Measurements from ENCODE around the gene SCD5.

Gene SCD5

GRCh38 chr4:82773057-82773456 is 25.5 kb downstream of the SCD5 start:
- no peaks in the 10 kb centered on the region for H3K4me1 ChIP-seq (ENCODE audit: control insufficient read depth in 2 of 2, insufficient read depth in 2 of 2, low read length in 2 of 2)
- no peak overlapping the region for H3K27ac ChIP-seq (ENCODE audit: low read depth in 2 of 2, low read length in 2 of 2)
- H3K9ac ChIP-seq (ENCODE audit: low read depth in 1 of 2, low read length in 2 of 2) = no peak overlapping the region
- H3K9me3 ChIP-seq (ENCODE audit: control insufficient read depth in 2 of 2, low read length in 2 of 2) = no peaks in the 10 kb centered on the region
- no peak overlapping the region for H3K4me3 ChIP-seq (ENCODE audit: low read length in 2 of 2)
- no peaks in the 10 kb centered on the region for H3K36me3 ChIP-seq (ENCODE audit: control insufficient read depth in 2 of 2, insufficient read depth in 2 of 2, low read length in 2 of 2)
- H3K27me3 ChIP-seq (ENCODE audit: control insufficient read depth in 2 of 2, insufficient read depth in 2 of 2, low read length in 2 of 2) = no peaks in the 10 kb centered on the region

GRCh38 chr4:82770607-82771006 is 28.0 kb downstream of the SCD5 start:
- Histone ChIP-seq H3K27ac (ENCODE audit: low read depth in 2 of 2, low read length in 2 of 2) (no peak overlapping the region), H3K9ac (ENCODE audit: low read depth in 1 of 2, low read length in 2 of 2) (no peak overlapping the region), H3K9me3 (ENCODE audit: control insufficient read depth in 2 of 2, low read length in 2 of 2) (peaks cover 0 to 4% of the 10 kb centered on the region in 2 donors), H3K4me3 (ENCODE audit: low read length in 2 of 2) (no peak overlapping the region), H3K4me1 (ENCODE audit: control insufficient read depth in 2 of 2, insufficient read depth in 2 of 2, low read length in 2 of 2) (no peaks in the 10 kb centered on the region), H3K27me3 (ENCODE audit: control insufficient read depth in 2 of 2, insufficient read depth in 2 of 2, low read length in 2 of 2) (no peaks in the 10 kb centered on the region), H3K36me3 (ENCODE audit: control insufficient read depth in 2 of 2, insufficient read depth in 2 of 2, low read length in 2 of 2) (no peaks in the 10 kb centered on the region)

- Histone ChIP-seq H3K4me1 (ENCODE audit: control insufficient read depth in 2 of 2, insufficient read depth in 2 of 2, low read length in 2 of 2) (no peaks in the 10 kb centered on the region), H3K4me3 (ENCODE audit: low read length in 2 of 2) (no peak overlapping the region), H3K27me3 (ENCODE audit: control insufficient read depth in 2 of 2, insufficient read depth in 2 of 2, low read length in 2 of 2) (no peaks in the 10 kb centered on the region), H3K9ac (ENCODE audit: low read depth in 1 of 2, low read length in 2 of 2) (no peak overlapping the region), H3K36me3 (ENCODE audit: control insufficient read depth in 2 of 2, insufficient read depth in 2 of 2, low read length in 2 of 2) (no peaks in the 10 kb centered on the region), H3K9me3 (ENCODE audit: control insufficient read depth in 2 of 2, low read length in 2 of 2) (peaks cover 3 to 6% of the 10 kb centered on the region in 2 donors), H3K27ac (ENCODE audit: low read depth in 2 of 2, low read length in 2 of 2) (no peak overlapping the region)
Measured at GRCh38 chr4:82765134-82765533, 33.5 kb downstream of the SCD5 start.

GRCh38 chr4:82761229-82761628 is 37.4 kb downstream of the SCD5 start:
- Histone ChIP-seq H3K4me1 (ENCODE audit: control insufficient read depth in 2 of 2, insufficient read depth in 2 of 2, low read length in 2 of 2) (no peaks in the 10 kb centered on the region), H3K9ac (ENCODE audit: low read depth in 1 of 2, low read length in 2 of 2) (no peak overlapping the region), H3K27me3 (ENCODE audit: control insufficient read depth in 2 of 2, insufficient read depth in 2 of 2, low read length in 2 of 2) (no peaks in the 10 kb centered on the region), H3K4me3 (ENCODE audit: low read length in 2 of 2) (no peak overlapping the region), H3K36me3 (ENCODE audit: control insufficient read depth in 2 of 2, insufficient read depth in 2 of 2, low read length in 2 of 2) (no peaks in the 10 kb centered on the region), H3K9me3 (ENCODE audit: control insufficient read depth in 2 of 2, low read length in 2 of 2) (peaks cover 3 to 6% of the 10 kb centered on the region in 2 donors), H3K27ac (ENCODE audit: low read depth in 2 of 2, low read length in 2 of 2) (no peak overlapping the region)

DNA sequence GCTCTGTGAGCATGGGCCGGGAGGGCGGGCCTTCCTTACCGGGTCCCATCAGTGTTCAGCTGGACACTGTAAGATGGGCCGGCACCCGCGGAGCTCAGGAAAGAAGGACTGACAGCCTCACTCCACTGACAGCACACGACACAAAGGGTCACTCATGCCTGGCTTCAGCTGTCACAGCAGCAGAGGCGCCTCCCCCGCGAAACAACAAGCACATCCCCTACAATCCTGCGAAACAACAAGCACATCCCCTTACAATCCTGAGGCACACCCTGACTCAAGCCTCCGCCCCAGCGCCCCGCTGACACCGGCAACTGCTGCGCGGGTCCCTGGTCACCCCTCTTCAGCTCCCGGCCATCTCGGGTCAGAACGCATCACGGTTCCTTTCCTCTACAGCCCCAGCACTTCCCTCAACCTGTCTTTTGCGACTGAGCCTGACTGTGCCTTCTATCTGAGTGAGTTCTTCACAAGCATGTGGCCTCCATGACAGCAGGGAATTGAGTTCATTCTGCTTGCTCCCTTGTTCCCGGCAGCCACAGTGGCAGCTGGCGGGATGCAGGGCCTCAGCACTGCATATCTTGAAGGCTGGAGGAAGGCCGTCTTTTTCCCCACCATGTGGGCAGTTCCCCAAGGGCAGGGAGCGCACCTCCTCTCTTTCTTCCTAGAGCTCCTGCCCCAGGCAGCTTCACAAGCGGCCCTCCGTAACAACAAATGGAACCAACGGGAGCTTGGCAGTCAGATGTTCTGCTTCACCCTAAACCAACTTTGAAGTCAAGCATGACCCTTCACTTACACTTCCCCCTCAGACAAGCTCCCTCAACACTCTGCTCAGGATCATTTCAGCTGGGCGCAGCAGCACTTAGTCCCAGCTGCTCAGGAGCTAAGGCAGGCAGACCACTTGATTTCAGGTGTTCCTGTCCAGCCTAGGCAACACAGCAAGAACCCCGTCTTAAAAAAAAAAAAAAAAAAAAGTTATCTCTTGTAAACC is 39.6 kb downstream of the SCD5 start:
- Histone ChIP-seq H3K9me3 (ENCODE audit: control insufficient read depth in 2 of 2, low read length in 2 of 2) (no peaks in the 10 kb centered on the region), H3K36me3 (ENCODE audit: control insufficient read depth in 2 of 2, insufficient read depth in 2 of 2, low read length in 2 of 2) (no peaks in the 10 kb centered on the region), H3K9ac (ENCODE audit: low read depth in 1 of 2, low read length in 2 of 2) (no peak overlapping the region), H3K4me1 (ENCODE audit: control insufficient read depth in 2 of 2, insufficient read depth in 2 of 2, low read length in 2 of 2) (no peaks in the 10 kb centered on the region), H3K27ac (ENCODE audit: low read depth in 2 of 2, low read length in 2 of 2) (no peak overlapping the region), H3K27me3 (ENCODE audit: control insufficient read depth in 2 of 2, insufficient read depth in 2 of 2, low read length in 2 of 2) (no peaks in the 10 kb centered on the region), H3K4me3 (ENCODE audit: low read length in 2 of 2) (no peak overlapping the region)

DNA sequence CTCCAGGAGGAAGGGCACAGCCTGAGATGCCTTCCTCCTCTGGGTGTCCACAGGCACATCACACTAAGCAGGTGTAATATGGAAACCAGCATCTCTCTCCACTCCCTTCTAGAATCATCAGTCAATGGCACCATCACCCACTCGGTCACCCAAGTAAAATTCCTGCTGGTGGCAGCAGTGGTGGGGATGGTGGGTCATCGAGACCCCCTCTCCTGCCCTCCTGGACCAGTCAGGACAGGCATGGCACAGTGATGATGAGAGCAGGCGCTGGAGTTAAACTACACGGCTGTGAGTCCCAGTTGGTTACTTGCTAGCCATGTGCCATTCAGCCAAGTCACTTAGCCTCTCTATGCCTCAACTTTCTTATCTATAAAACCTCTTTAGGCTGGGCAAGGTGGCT is 42.5 kb downstream of the SCD5 start:
- H3K27me3 ChIP-seq (ENCODE audit: control insufficient read depth in 2 of 2, insufficient read depth in 2 of 2, low read length in 2 of 2) = no peaks in the 10 kb centered on the region
- no peaks in the 10 kb centered on the region for H3K4me1 ChIP-seq (ENCODE audit: control insufficient read depth in 2 of 2, insufficient read depth in 2 of 2, low read length in 2 of 2)
- H3K36me3 ChIP-seq (ENCODE audit: control insufficient read depth in 2 of 2, insufficient read depth in 2 of 2, low read length in 2 of 2) = no peaks in the 10 kb centered on the region
- H3K27ac ChIP-seq (ENCODE audit: low read depth in 2 of 2, low read length in 2 of 2) = no peak overlapping the region
- no peak overlapping the region for H3K4me3 ChIP-seq (ENCODE audit: low read length in 2 of 2)
- H3K9me3 ChIP-seq (ENCODE audit: control insufficient read depth in 2 of 2, low read length in 2 of 2) = no peaks in the 10 kb centered on the region
- H3K9ac ChIP-seq (ENCODE audit: low read depth in 1 of 2, low read length in 2 of 2) = no peak overlapping the region

- Histone ChIP-seq H3K9me3 (ENCODE audit: control insufficient read depth in 2 of 2, low read length in 2 of 2) (no peaks in the 10 kb centered on the region), H3K9ac (ENCODE audit: low read depth in 1 of 2, low read length in 2 of 2) (no peak overlapping the region), H3K27me3 (ENCODE audit: control insufficient read depth in 2 of 2, insufficient read depth in 2 of 2, low read length in 2 of 2) (no peaks in the 10 kb centered on the region), H3K27ac (ENCODE audit: low read depth in 2 of 2, low read length in 2 of 2) (no peak overlapping the region), H3K36me3 (ENCODE audit: control insufficient read depth in 2 of 2, insufficient read depth in 2 of 2, low read length in 2 of 2) (no peaks in the 10 kb centered on the region), H3K4me1 (ENCODE audit: control insufficient read depth in 2 of 2, insufficient read depth in 2 of 2, low read length in 2 of 2) (no peaks in the 10 kb centered on the region), H3K4me3 (ENCODE audit: low read length in 2 of 2) (no peak overlapping the region)
Measured at GRCh38 chr4:82755650-82756049, 42.9 kb downstream of the SCD5 start.

DNA sequence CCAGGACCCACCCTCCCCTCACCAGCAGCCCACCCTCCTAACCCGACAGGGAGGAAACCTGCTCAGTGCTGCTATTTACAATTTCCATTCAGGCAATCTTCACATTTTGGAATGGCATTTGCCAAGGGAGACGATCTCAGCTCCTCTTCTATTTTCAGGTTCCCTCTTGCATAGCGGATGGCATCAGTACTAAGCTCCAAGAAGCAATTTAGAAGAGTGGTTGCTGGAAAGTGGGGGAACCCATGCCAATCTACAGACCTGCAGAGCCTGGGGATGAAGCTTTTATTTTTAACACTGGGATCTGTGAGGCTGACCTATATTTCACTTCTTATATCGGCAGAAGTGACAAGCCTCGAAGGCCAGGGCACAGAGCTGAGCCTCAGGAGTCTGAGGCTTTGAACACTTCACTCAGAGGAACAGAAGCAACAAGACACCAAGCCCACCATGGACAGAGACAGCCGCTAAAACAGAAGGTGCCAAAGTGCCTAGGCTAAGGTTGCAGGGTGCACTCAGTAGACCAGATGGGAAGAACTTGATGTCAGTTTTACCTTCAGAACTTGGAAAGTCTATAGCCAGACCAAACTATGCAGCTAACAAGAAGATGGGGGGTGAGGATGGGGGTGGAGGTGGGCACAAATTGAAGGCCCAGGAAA is 44.0 kb downstream of the SCD5 start:
- Histone ChIP-seq H3K27me3 (ENCODE audit: control insufficient read depth in 2 of 2, insufficient read depth in 2 of 2, low read length in 2 of 2) (no peaks in the 10 kb centered on the region), H3K36me3 (ENCODE audit: control insufficient read depth in 2 of 2, insufficient read depth in 2 of 2, low read length in 2 of 2) (no peaks in the 10 kb centered on the region), H3K4me3 (ENCODE audit: low read length in 2 of 2) (no peak overlapping the region), H3K27ac (ENCODE audit: low read depth in 2 of 2, low read length in 2 of 2) (no peak overlapping the region), H3K9me3 (ENCODE audit: control insufficient read depth in 2 of 2, low read length in 2 of 2) (no peaks in the 10 kb centered on the region), H3K9ac (ENCODE audit: low read depth in 1 of 2, low read length in 2 of 2) (no peak overlapping the region), H3K4me1 (ENCODE audit: control insufficient read depth in 2 of 2, insufficient read depth in 2 of 2, low read length in 2 of 2) (no peaks in the 10 kb centered on the region)

GRCh38 chr4:82753725-82754410 is 44.7 kb downstream of the SCD5 start:
- no peaks in the 10 kb centered on the region for H3K4me1 ChIP-seq (ENCODE audit: control insufficient read depth in 2 of 2, insufficient read depth in 2 of 2, low read length in 2 of 2)
- no peaks in the 10 kb centered on the region for H3K27me3 ChIP-seq (ENCODE audit: control insufficient read depth in 2 of 2, insufficient read depth in 2 of 2, low read length in 2 of 2)
- H3K9me3 ChIP-seq (ENCODE audit: control insufficient read depth in 2 of 2, low read length in 2 of 2) = no peaks in the 10 kb centered on the region
- H3K4me3 ChIP-seq (ENCODE audit: low read length in 2 of 2) = no peak overlapping the region
- no peaks in the 10 kb centered on the region for H3K36me3 ChIP-seq (ENCODE audit: control insufficient read depth in 2 of 2, insufficient read depth in 2 of 2, low read length in 2 of 2)
- no peak overlapping the region for H3K27ac ChIP-seq (ENCODE audit: low read depth in 2 of 2, low read length in 2 of 2)
- no peak overlapping the region for H3K9ac ChIP-seq (ENCODE audit: low read depth in 1 of 2, low read length in 2 of 2)

- Histone ChIP-seq H3K27ac (ENCODE audit: low read depth in 2 of 2, low read length in 2 of 2) (no peak overlapping the region), H3K4me3 (ENCODE audit: low read length in 2 of 2) (no peak overlapping the region), H3K9me3 (ENCODE audit: control insufficient read depth in 2 of 2, low read length in 2 of 2) (no peaks in the 10 kb centered on the region), H3K4me1 (ENCODE audit: control insufficient read depth in 2 of 2, insufficient read depth in 2 of 2, low read length in 2 of 2) (no peaks in the 10 kb centered on the region), H3K36me3 (ENCODE audit: control insufficient read depth in 2 of 2, insufficient read depth in 2 of 2, low read length in 2 of 2) (no peaks in the 10 kb centered on the region), H3K9ac (ENCODE audit: low read depth in 1 of 2, low read length in 2 of 2) (no peak overlapping the region), H3K27me3 (ENCODE audit: control insufficient read depth in 2 of 2, insufficient read depth in 2 of 2, low read length in 2 of 2) (no peaks in the 10 kb centered on the region)
Measured at GRCh38 chr4:82753238-82753637, 45.4 kb downstream of the SCD5 start.

All from mucosa of rectum (tissue), 2 donors.